ENCODE data around the gene CADM2.

CADM2 gene

DNA sequence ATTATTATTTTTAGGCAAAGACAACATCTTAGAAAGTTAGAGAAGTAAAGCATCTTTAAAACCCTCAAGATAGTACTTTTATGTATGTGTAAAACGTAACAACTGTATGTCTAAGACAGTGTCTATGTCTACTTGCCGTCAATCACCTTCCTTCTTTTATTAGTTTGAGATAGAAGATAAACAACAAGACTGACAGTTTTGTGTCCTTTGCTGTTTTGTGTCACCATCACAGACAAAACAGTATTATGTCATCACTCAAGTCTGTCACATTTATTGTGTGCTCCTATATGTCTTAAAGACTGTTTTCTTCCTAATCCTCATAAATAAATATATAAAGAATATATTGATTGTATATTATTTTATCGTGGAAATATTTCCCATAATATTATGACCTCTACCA, 908.3 kb downstream of the CADM2 start:
- TF ChIP-seq, protein P1, sequence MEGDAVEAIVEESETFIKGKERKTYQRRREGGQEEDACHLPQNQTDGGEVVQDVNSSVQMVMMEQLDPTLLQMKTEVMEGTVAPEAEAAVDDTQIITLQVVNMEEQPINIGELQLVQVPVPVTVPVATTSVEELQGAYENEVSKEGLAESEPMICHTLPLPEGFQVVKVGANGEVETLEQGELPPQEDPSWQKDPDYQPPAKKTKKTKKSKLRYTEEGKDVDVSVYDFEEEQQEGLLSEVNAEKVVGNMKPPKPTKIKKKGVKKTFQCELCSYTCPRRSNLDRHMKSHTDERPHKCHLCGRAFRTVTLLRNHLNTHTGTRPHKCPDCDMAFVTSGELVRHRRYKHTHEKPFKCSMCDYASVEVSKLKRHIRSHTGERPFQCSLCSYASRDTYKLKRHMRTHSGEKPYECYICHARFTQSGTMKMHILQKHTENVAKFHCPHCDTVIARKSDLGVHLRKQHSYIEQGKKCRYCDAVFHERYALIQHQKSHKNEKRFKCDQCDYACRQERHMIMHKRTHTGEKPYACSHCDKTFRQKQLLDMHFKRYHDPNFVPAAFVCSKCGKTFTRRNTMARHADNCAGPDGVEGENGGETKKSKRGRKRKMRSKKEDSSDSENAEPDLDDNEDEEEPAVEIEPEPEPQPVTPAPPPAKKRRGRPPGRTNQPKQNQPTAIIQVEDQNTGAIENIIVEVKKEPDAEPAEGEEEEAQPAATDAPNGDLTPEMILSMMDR (IDR thresholded peaks at IDR 0.05; ENCODE audit: insufficient read depth, low read depth, low read length, missing control alignments): no peak
- H3K4me3 ChIP-seq (ENCODE audit: low read length): no peak overlapping the region
- no peak for DNase-seq (ENCODE audit: low read depth)

DNA sequence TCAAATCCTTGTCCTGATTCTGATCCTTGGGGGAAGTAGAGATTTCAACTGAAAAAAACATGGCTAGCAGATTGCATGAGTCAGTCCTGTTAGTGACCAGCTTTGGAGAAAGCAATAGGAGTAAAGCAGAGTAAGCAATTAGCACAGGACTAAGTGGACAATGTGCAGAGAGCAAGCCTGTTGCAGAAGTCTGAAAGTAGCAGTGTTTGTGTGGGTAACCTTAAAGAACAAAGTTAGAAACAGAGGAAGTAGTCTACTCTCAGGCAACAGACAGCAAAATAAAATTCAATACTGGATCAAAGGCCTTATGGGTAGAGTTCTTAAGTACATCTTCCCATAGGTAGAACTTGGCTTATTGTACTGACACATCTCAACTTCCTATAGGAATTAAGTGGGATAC, 916.8 kb downstream of the CADM2 start:
- TF ChIP-seq, protein P1 (IDR thresholded peaks at IDR 0.05; ENCODE audit: insufficient read depth, low read depth, low read length, missing control alignments): no peak
- H3K4me3 ChIP-seq (ENCODE audit: low read length): no peak overlapping the region
- DNase-seq (ENCODE audit: low read depth): peak; percentile 1

DNA sequence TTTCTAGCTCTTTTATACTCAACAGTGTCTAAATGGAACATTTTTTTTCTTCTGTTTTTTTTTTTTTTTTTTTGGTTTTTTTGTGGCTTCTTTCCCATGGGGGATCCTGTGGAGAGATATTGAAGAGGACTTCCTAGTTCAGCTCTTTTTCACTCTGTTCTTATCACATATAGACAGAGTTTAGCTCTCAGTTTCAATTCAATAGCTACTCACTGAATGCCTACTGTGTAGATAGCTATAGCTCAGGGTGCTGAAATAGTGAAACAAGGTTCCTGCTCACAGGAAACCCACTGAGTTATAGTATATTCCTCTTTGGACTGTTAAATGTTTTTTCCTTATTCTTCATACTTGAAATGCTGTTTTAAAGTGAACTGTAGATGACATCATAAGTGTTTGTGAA, 918.8 kb downstream of the CADM2 start:
- TF ChIP-seq, protein P1 (IDR thresholded peaks at IDR 0.05; ENCODE audit: insufficient read depth, low read depth, low read length, missing control alignments): no peak
- no peak for DNase-seq (ENCODE audit: low read depth)
- no peak overlapping the region for H3K4me3 ChIP-seq (ENCODE audit: low read length)

DNA sequence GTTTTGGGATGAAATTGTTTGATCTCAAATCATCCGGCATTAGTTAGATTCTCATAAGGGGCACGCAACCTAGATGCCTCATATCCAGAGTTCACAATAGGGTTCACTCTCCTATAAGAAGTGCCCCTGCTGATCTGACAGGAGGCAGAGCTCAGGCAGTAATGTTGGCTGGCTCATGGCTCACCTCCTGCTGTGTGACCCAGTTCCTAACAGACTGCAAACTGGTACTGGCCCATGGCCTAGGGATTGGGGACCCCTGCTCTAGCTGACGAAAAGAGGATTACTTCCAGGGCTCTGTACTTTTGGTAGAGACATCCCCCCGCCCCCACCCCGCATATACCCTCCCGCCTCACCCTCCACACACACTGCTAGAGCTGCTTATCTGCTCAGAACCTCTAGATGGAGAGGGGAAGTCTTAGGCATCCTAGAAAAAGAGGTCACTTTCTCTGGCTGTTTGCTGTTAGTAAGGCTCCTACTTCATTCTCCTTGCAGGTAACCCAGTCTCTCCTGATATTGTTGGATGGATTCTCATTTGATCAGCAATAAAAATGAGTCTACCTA, 923.1 kb downstream of the CADM2 start:
- no peak overlapping the region for H3K4me3 ChIP-seq (ENCODE audit: low read length)
- DNase-seq (ENCODE audit: low read depth): no peak
- TF ChIP-seq, protein P1 (IDR thresholded peaks at IDR 0.05; ENCODE audit: insufficient read depth, low read depth, low read length, missing control alignments): no peak

DNA sequence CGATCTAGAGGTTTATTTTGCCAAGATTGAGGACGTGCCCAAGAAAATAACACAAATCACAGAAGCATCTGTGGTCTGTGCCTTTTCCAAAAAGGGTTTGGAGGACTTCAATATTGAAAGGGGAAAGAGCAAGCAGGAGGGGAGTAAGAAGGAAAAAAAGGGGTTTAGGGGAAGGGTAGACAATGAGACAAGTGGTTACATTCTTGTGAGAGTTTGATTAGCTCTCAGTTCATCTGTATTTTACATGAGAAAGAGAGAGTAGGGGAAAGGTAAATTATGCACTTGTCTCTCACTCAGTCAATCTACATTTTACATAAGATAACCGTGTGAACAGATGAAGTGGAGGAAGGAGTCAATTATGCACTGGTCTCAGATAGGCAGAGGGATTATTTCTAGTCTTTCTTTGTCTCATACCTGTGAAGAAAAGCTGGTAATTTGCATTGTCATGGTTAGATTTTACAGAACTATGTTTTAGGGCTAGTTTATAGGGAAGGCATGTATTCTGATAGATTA, 931.3 kb downstream of the CADM2 start:
- DNase-seq (ENCODE audit: low read depth): no peak
- TF ChIP-seq, protein P1 (IDR thresholded peaks at IDR 0.05; ENCODE audit: insufficient read depth, low read depth, low read length, missing control alignments): no peak

DNA sequence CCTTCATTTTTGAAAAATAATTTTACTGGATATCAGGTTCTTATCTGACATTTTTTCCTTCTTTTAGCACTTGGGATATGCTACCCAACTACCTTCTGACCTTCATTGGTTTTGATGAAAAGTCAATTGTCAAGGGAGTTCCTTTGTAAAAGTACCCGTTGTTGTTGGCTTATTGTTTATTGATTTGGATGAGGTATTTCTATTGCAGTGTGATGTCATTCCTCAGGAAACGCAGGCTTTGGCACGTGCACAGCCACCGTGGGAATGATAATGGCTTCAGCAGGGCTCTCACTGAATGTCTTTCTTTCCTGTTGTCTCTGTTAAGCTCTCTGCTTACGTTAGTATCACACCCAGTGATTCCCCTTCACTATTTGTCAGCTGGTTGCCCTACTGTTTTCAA, 944.6 kb downstream of the CADM2 start:
- no peak for DNase-seq (ENCODE audit: low read depth)
- H3K4me3 ChIP-seq (ENCODE audit: low read length): no peak overlapping the region
- TF ChIP-seq, protein P1 (IDR thresholded peaks at IDR 0.05; ENCODE audit: insufficient read depth, low read depth, low read length, missing control alignments): no peak

More for the DNA sequence above, 931.3 kb downstream of the CADM2 start:
- no peak overlapping the region for H3K4me3 ChIP-seq (ENCODE audit: low read length)

DNA sequence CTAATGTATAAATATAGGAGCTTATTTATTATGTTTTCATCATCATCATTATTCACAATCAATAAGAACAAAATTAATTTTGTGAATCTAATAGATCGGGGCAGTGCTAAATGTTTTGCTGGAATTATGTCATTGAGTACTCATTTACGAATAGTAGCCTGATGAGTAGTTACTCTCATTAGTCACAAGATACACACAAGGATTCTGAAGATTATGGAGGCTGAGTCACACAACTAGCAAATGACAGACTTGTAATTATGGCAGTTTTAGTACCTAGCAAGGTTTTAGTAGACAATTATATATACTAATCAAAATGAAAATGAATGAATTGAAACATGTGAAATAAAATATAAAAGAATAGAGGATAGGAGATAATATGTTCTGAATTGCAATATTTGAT, 954.2 kb downstream of the CADM2 start:
- DNase-seq (ENCODE audit: low read depth): peak; percentile 78
- H3K4me3 ChIP-seq (ENCODE audit: low read length): no peak overlapping the region
- TF ChIP-seq, protein P1 (IDR thresholded peaks at IDR 0.05; ENCODE audit: insufficient read depth, low read depth, low read length, missing control alignments): no peak
